Epithelial cell of esophagus (primary cell): Measurements from ENCODE around the gene URI1.

Experiments used
- DNase-seq: peaks from one replicate; pipeline ENCODE4 v3.0.0; 2010; ENCODE audit warnings: low read depth
- H3K4me3 ChIP-seq: 2 replicates; pipeline ENCODE4 v1.5.1; 2011; ENCODE audit warnings: mild to moderate bottlenecking, low read length, control low read depth
- TF ChIP-seq, protein P1 (sequence below): IDR thresholded peaks from 2 replicates; pipeline ENCODE4 v1.5.1; 2011; ENCODE audit warnings: low read depth, mild to moderate bottlenecking, low read length, control low read depth, inconsistent platforms; ENCODE audit not compliant: insufficient read depth; ENCODE audit errors: missing control alignments

The URI1 gene

DNA sequence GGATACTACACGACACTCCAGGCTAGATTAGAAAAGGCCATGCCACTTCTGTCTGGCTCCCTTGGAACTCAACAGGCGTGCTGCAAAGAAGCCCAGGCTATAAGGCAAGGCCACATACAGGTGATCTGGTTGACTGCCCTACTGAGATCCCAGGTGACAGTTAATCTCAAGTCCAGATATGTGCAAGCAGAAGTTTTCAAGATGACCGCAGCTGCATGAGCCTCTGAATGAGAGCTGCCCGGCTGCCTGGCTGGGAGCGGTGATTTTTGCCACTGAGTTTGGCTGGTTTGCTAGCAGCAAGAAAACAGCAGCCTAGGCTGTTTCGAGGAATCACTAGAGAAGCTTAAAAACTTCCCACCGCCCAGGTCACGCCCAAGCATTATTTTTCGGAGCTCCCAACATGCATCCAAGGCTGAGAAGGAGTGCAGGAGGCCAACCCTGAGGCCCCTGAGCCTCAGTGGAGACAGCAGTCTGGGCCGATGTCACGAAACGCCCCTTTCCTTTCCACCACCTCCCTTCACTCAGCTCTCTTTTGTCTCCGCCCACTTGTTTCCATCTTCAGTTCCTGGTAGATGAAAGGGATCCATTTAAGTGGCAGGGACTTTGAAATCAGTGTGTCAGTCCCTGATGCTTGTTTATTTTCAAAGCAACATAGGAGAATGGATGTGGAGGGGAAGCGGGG, 14.0 kb upstream of the URI1 start:
- no peak overlapping the region for H3K4me3 ChIP-seq
- no peak for DNase-seq
- TF ChIP-seq, protein P1, sequence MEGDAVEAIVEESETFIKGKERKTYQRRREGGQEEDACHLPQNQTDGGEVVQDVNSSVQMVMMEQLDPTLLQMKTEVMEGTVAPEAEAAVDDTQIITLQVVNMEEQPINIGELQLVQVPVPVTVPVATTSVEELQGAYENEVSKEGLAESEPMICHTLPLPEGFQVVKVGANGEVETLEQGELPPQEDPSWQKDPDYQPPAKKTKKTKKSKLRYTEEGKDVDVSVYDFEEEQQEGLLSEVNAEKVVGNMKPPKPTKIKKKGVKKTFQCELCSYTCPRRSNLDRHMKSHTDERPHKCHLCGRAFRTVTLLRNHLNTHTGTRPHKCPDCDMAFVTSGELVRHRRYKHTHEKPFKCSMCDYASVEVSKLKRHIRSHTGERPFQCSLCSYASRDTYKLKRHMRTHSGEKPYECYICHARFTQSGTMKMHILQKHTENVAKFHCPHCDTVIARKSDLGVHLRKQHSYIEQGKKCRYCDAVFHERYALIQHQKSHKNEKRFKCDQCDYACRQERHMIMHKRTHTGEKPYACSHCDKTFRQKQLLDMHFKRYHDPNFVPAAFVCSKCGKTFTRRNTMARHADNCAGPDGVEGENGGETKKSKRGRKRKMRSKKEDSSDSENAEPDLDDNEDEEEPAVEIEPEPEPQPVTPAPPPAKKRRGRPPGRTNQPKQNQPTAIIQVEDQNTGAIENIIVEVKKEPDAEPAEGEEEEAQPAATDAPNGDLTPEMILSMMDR, result no peak

DNA sequence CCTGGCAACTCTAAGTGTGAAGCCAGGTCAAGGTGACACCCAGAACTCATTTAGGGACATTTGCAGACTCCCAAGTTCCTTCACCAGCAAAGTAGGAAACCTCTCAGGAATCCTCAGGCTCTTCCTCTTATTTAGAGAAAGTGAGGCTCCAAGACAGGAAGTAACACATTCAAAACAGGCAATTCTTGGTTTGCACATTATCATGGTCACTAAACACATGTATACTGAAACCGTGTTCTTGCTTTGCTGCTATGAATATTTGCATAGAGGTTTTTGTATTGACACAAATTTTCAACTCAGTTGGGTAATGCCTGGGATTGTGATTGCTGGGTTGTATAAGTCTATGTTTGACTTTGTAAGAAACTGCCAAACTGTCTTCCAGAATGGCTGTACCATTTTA, 13.2 kb upstream of the URI1 start:
- DNase-seq, result no peak
- TF ChIP-seq, protein P1, result no peak
- no peak overlapping the region for H3K4me3 ChIP-seq

DNA sequence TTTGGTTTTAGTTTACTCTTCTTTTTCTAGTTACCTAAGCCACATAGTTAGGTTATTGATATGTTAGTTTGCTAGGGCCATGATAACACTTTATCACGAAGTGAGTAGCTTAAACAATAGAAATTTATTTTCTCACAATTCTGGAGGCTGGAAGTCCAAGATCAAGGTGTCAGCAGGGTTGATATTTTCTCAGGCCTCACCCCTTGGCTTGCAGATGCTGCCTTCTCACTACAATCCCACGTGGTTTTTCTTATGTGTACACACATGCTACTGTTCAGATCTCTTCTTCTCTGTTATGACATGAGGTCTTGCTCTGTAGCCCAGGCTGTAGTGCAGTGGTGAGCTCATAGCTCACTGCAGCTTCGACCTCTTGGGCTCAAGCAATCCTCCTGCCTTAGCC, 7.8 kb upstream of the URI1 start:
- TF ChIP-seq, protein P1, result no peak
- no peak overlapping the region for H3K4me3 ChIP-seq
- no peak for DNase-seq

DNA sequence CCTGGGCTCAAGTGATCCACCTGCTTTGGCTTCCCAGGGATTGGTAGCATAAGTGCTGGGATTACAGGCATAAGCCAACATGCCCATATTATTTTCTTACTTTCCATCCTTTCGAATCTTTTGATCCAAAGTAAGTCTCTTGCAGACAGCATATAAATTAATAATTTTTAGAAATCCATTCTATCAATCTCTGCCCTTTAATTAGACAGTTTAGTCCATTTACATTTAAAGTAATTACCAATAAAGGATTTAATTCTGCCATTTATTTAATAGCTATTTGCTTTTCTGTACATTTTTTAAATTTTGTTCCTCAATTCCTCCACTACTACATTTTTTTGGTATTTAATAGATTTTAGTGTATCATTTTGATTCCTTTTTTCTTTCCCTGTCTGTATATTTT, 7.3 kb upstream of the URI1 start:
- TF ChIP-seq, protein P1, result no peak
- no peak overlapping the region for H3K4me3 ChIP-seq
- DNase-seq, result no peak

DNA sequence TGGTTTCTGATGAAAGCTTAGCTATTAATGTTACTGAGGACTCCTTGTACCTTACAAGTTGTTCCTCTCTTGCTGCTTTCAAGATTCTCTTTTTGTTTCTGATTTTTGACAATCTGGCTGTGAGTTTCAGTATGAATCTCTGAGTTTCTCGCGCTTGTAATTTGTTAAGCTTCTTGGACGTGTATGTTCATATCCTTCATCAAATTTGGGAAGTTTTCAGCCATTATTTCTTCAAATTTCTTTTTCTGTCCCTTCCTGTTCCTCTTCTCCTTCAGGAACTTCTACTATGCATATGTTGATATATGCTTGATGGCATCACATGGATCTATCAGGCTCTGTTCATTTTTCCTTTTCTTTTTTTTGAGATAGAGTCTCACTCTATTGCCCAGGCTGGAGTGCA, 5.6 kb upstream of the URI1 start:
- no peak overlapping the region for H3K4me3 ChIP-seq
- TF ChIP-seq, protein P1, result no peak
- no peak for DNase-seq

DNA sequence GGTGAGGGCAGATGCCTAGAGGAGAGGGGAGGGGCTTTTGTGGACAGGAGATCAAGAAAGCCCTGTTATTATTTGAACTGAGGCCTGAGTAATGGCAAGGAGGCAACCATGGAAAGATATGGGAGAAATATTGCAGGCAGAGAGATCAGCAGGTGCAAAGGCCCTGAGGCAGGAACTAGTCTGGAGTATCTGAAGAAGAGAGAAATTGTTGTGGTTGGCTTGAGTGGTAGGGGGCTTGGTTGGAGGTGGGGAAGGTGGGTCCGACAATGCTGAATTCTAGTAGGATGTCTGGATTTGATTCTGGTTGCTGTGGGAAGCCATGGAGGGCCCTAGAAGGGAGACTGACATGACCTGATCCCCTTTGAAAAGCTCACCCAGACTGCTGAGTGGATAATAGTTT, 2.4 kb upstream of the URI1 start:
- no peak overlapping the region for H3K4me3 ChIP-seq
- no peak for DNase-seq
- TF ChIP-seq, protein P1, result no peak

DNA sequence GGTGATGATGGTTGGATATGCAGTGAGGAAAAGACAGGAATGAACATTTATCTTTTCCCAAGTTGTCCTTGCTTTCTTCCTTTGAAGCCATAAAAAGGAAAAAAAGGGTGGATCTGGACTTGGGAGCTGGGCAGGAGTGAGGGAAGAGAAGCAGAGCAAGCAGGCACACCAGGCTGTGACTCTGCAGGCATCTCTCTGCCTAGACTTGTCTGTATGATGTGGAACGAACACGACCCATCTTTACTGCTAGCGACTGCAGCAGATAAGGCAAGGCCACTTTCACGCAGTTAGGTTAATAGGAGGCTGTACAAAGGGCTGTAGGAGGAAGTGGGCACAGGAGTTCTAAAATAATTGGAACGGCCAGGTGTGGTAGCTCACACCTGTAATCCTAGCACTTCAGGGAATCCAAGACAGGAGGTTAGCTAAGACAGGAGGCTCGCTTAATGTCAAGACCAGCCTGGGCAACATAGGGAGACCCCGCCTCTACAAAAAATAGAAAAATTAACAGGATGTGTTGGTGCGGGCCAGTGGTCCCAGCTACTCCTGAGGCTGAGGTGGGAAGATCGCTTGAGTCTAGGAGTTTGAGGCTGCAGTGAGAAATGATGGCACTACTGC, 961 bp upstream of the URI1 start:
- TF ChIP-seq, protein P1, result no peak
- no peak overlapping the region for H3K4me3 ChIP-seq
- DNase-seq, result peak; percentile 62
